T-cell (primary cell): ENCODE measurements around the gene FTMT. TPM values are rescaled to one million over a fixed set of nuclear protein-coding genes. Genes with fewer than 3 reads are reported as not detected.

Experiments
- ATAC-seq, 4 experiments: fragments of 200-7000 bp in 3 of 4; fragments of 150-1000 bp in 1 of 4; cut with Tn5 transposase; replicated peaks in 1 of 4; 1 replicate in 3 of 4; 2 replicates in 1 of 4; pipeline ENCODE4 v1.10.0; 2021; ENCODE audit warnings: moderate library complexity in 3 of 4, mild to moderate bottlenecking in 2 of 4, moderate number of reproducible peaks in 1 of 4
- CTCF ChIA-PET, 2 donors: fragments of 300-600 bp; sonication (Branson Sonifier 250); formaldehyde crosslinking; loops; one replicate each; lab custom pipeline; 2022; ENCODE audit warnings: antibody characterized with exemption in 2 of 2; lab: Charles Lee
- POLR2A ChIA-PET, 2 donors: fragments of 300-600 bp; sonication (Branson Sonifier 250); formaldehyde crosslinking; loops; one replicate each; lab custom pipeline; 2022; ENCODE audit warnings: antibody characterized with exemption in 2 of 2; lab: Charles Lee
- DNase-seq, 35 experiments: peaks; one replicate each; pipeline versions ENCODE4 v3.0.0 to v3.0.0-alpha.2; 2013 to 2023
- H3K27ac ChIP-seq: one replicate; pipeline ENCODE4 v1.5.1; 2013; ENCODE audit warnings: low read length
- H3K27me3 ChIP-seq, 2 experiments: replicated peaks in 1 of 2; 1 replicate in 1 of 2; 2 replicates in 1 of 2; pipeline versions ENCODE4 v1.6.1 to v1.7.0; 2013; ENCODE audit warnings: low read length in 1 of 2, mixed read lengths in 1 of 2; ENCODE audit not compliant: control insufficient read depth in 2 of 2, insufficient read depth in 2 of 2; ENCODE audit errors: extremely low read depth in 1 of 2
- H3K36me3 ChIP-seq, 2 donors: 1 replicate in 1 of 2; 2 replicates in 1 of 2; pipeline versions ENCODE4 v1.6.1 to v1.7.0; 2013; ENCODE audit warnings: low read length in 1 of 2; ENCODE audit not compliant: control insufficient read depth in 2 of 2, insufficient read depth in 1 of 2; ENCODE audit errors: extremely low read depth in 1 of 2
- H3K4me1 ChIP-seq, 2 experiments: 1 replicate in 1 of 2; 2 replicates in 1 of 2; pipeline versions ENCODE4 v1.6.1 to v1.7.0; 2013; ENCODE audit warnings: low read length in 2 of 2, mixed read lengths in 1 of 2; ENCODE audit not compliant: insufficient read depth in 2 of 2, control insufficient read depth in 1 of 2; ENCODE audit errors: extremely low read depth in 1 of 2
- H3K4me3 ChIP-seq, 2 donors: 1 replicate in 1 of 2; 2 replicates in 1 of 2; pipeline versions ENCODE4 v1.5.1 to v1.7.0; 2013; ENCODE audit warnings: mild to moderate bottlenecking in 2 of 2, low read length in 1 of 2, moderate library complexity in 1 of 2; ENCODE audit not compliant: control insufficient read depth in 1 of 2; ENCODE audit errors: extremely low read depth in 1 of 2
- H3K9me3 ChIP-seq: 2 replicates; pipeline ENCODE4 v1.7.0; 2013
- H3K27ac Mint-ChIP-seq, 2 donors: one replicate each; pipeline ENCODE4 v1.8.0; 2020 to 2021; ENCODE audit warnings: mild to moderate bottlenecking in 2 of 2, mixed read lengths in 2 of 2
- H3K27me3 Mint-ChIP-seq, 2 donors: one replicate each; pipeline ENCODE4 v1.8.0; 2021 to 2022; ENCODE audit warnings: mixed read lengths in 2 of 2
- H3K36me3 Mint-ChIP-seq: one replicate; pipeline ENCODE4 v1.8.0; 2021; ENCODE audit warnings: mixed read lengths
- H3K4me1 Mint-ChIP-seq, 3 donors: one replicate each; pipeline ENCODE4 v1.8.0; 2020 to 2022; ENCODE audit warnings: mixed read lengths in 3 of 3, mild to moderate bottlenecking in 1 of 3
- H3K4me3 Mint-ChIP-seq, 3 donors: one replicate each; pipeline ENCODE4 v1.8.0; 2020 to 2022; ENCODE audit warnings: mild to moderate bottlenecking in 3 of 3, mixed read lengths in 3 of 3, moderate library complexity in 3 of 3
- H3K9me3 Mint-ChIP-seq, 3 donors: one replicate each; pipeline ENCODE4 v1.8.0; 2020 to 2022; ENCODE audit warnings: mixed read lengths in 3 of 3
- WGBS: methylation state at CpG from one replicate; pipeline ENCODE4 v1.1.5; 2013; ENCODE audit warnings: missing lambda C conversion rate; ENCODE audit not compliant: insufficient coverage; 5-methylcytosine and 5-hydroxymethylcytosine counted together
- total RNA-seq, 35 experiments: library from RNA in 6 of 35; stranded (reverse) in 6 of 35; fragments of 120-200 nt in 1 of 35; gene quantifications; one replicate each; pipeline versions ENCODE4 v1.2.1 to v1.2.4 and lab custom pipeline; 2013 to 2026

Gene FTMT
- total RNA-seq, 5 donors from 2014 or later (not counting 1 experiment from before 2014, with no cell fraction given), result not detected

- H3K9me3 ChIP-seq, result no peaks in the 10 kb centered on the region
- Mint-ChIP-seq H3K9me3 (no peaks in the 10 kb centered on the region), H3K4me1 (no peaks in the 10 kb centered on the region), H3K36me3 (no peaks in the 10 kb centered on the region), H3K27me3 (no peaks in the 10 kb centered on the region), H3K27ac (no peak overlapping the region), H3K4me3 (no peak overlapping the region)
- H3K4me1 ChIP-seq, result no peaks in the 10 kb centered on the region
- no peaks in the 10 kb centered on the region for H3K36me3 ChIP-seq
- ChIA-PET POLR2A (no interaction called here), CTCF (no interaction called here)
- H3K4me3 ChIP-seq, result no peak overlapping the region
- no peaks in the 10 kb centered on the region for H3K27me3 ChIP-seq
- no peak for DNase-seq
- no peak for ATAC-seq
- H3K27ac ChIP-seq, result no peak overlapping the region
- no CpG with 5 or more reads among the region's 2 CpGs for WGBS
Observed at GRCh38 chr5:121870489-121870888, 18.8 kb downstream of the FTMT start.

DNA sequence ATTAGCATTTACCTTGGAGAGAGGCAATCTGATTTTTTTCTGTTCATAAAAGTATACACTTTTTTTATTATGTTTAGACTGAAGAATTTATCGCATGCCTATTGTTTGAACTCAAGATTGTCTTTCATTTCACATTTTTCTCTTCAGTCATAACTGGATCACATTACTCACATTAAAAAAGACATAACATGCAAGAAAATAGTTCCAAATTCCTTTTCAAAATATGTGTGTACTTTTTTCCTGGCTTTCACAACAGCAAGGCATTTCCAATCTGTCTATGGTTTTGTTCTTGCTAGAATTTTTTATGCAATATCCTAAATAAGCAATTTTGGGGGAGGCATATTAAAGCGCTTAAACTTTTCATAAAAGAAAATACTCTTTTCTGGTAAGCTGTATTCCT, 21.2 kb downstream of the FTMT start:
- Histone ChIP-seq H3K27ac (no peak overlapping the region), H3K36me3 (no peaks in the 10 kb centered on the region), H3K27me3 (no peaks in the 10 kb centered on the region), H3K4me1 (no peaks in the 10 kb centered on the region), H3K4me3 (no peak overlapping the region), H3K9me3 (no peaks in the 10 kb centered on the region)
- Mint-ChIP-seq H3K27ac (no peak overlapping the region), H3K9me3 (no peaks in the 10 kb centered on the region), H3K4me1 (no peaks in the 10 kb centered on the region), H3K36me3 (no peaks in the 10 kb centered on the region), H3K27me3 (no peaks in the 10 kb centered on the region), H3K4me3 (no peak overlapping the region)
- no peak for ATAC-seq
- CTCF ChIA-PET, result interaction anchor here in 1 of 2 donors (0.6 kb wide), 1 partner anchor 88 kb away, joined by 6 read pairs; no protein-coding TSS in a partner anchor
- no peak for DNase-seq
- POLR2A ChIA-PET, result no interaction called here
- WGBS, result no CpG with 5 or more reads among the region's 2 CpGs

DNA sequence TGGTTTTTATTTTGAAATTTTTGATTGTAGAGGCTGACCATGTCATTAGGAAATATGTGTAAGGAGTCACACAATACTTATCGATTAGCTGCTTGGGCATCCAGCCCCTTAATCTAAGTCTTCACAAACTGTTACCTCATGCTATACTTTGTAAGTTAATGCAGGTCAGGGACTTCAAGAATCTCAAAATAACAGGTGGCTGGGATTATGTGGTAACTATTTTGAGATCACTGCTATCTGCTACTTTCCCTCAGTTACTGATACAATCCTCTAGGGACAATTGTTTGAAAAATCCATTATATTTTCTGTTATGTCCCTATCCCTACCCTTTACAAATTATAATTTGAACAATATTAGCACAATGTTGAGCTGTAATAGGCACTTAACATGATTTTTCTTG, 21.7 kb downstream of the FTMT start:
- ATAC-seq (no peak), DNase-seq (no peak)
- H3K27ac ChIP-seq, result no peak overlapping the region
- ChIA-PET POLR2A (no interaction called here), CTCF (no interaction called here)
- Mint-ChIP-seq H3K27me3 (no peaks in the 10 kb centered on the region), H3K27ac (no peak overlapping the region), H3K4me3 (no peak overlapping the region), H3K36me3 (no peaks in the 10 kb centered on the region), H3K9me3 (no peaks in the 10 kb centered on the region), H3K4me1 (no peaks in the 10 kb centered on the region)
- H3K9me3 ChIP-seq, result no peaks in the 10 kb centered on the region
- no peaks in the 10 kb centered on the region for H3K36me3 ChIP-seq
- H3K27me3 ChIP-seq, result no peaks in the 10 kb centered on the region
- H3K4me1 ChIP-seq, result no peaks in the 10 kb centered on the region
- H3K4me3 ChIP-seq, result no peak overlapping the region
- WGBS, result no CpG with 5 or more reads among the region's 1 CpG

DNA sequence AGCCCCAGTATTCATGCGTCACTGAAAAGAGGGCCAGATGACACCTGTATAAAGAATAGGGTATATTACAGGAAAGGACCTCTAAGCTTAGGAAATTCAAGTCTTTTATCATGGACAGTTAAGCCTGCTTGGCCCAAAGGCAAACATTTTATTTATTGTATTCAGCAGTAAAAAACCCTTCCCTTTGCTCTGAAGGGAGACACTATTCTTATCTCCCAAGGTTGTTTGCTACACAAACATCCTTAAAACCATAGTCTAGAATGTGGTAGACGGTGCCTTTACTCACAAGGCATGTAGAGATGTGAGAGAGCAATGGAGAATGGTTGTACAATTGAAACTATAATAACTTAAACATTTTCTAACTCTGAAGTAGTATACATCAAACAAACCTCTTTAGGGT, 33.9 kb downstream of the FTMT start:
- CTCF ChIA-PET, result no interaction called here

DNA sequence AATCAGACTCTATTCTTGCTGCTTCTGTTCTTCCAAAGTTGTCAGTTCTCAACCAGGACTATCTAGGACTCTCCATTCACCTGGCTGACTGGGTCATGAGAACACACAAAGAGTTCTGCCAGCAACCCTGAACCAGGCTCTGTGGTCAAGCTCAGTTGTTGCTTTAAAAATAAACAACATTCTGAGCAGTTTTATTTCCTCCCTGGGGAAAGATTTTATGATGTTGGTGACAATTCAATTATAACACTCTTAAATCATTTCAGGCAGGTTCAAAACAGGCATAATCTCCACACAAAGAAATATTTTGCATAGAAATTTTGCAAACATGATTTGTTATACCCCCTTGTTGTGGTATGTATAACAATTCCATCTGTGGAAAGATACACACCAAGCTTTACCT, 36.0 kb downstream of the FTMT start:
- no peak overlapping the region for H3K27ac Mint-ChIP-seq
- H3K9me3 Mint-ChIP-seq, result no peaks in the 10 kb centered on the region

More for the DNA sequence above, 33.9 kb downstream of the FTMT start:
- H3K27me3 Mint-ChIP-seq, result no peaks in the 10 kb centered on the region
- Histone ChIP-seq H3K4me1 (no peaks in the 10 kb centered on the region), H3K9me3 (no peaks in the 10 kb centered on the region), H3K4me3 (no peak overlapping the region), H3K27me3 (peaks cover 0 to 8% of the 10 kb centered on the region in 2 experiments), H3K27ac (no peak overlapping the region), H3K36me3 (no peaks in the 10 kb centered on the region)
- no peaks in the 10 kb centered on the region for H3K9me3 Mint-ChIP-seq
- no peaks in the 10 kb centered on the region for H3K4me1 Mint-ChIP-seq
- POLR2A ChIA-PET, result no interaction called here
- ATAC-seq, result no peak
- no peak overlapping the region for H3K27ac Mint-ChIP-seq
- H3K36me3 Mint-ChIP-seq, result no peaks in the 10 kb centered on the region
- no peak overlapping the region for H3K4me3 Mint-ChIP-seq
- WGBS, result no CpG with 5 or more reads among the region's 2 CpGs
- no peak for DNase-seq

GRCh38 chr5:121890297-121890858, 38.7 kb downstream of the FTMT start:
- no peaks in the 10 kb centered on the region for H3K36me3 Mint-ChIP-seq
- CTCF ChIA-PET, result no interaction called here
- no peaks in the 10 kb centered on the region for H3K4me1 ChIP-seq
- no peak overlapping the region for H3K27ac Mint-ChIP-seq
- H3K27me3 Mint-ChIP-seq, result no peaks in the 10 kb centered on the region
- H3K4me1 Mint-ChIP-seq, result no peaks in the 10 kb centered on the region
- peaks cover 0 to 3% (median 0%) of the 10 kb centered on the region in 3 donors for H3K9me3 Mint-ChIP-seq
- H3K4me3 Mint-ChIP-seq, result no peak overlapping the region
- no peak for ATAC-seq
- WGBS, result 85% methylated on average over 9 of the region's 11 CpGs
- H3K9me3 ChIP-seq, result no peaks in the 10 kb centered on the region
- H3K36me3 ChIP-seq, result no peaks in the 10 kb centered on the region
- H3K4me3 ChIP-seq, result no peak overlapping the region
- H3K27ac ChIP-seq, result no peak overlapping the region
- H3K27me3 ChIP-seq, result peaks cover 0 to 9% of the 10 kb centered on the region in 2 experiments
- POLR2A ChIA-PET, result no interaction called here
- no peak for DNase-seq

More for the DNA sequence above, 36.0 kb downstream of the FTMT start:
- H3K27ac ChIP-seq, result no peak overlapping the region
- ChIA-PET CTCF (no interaction called here), POLR2A (no interaction called here)
- no peak overlapping the region for H3K4me3 Mint-ChIP-seq
- no peaks in the 10 kb centered on the region for H3K36me3 Mint-ChIP-seq
- no peak overlapping the region for H3K4me3 ChIP-seq
- no peaks in the 10 kb centered on the region for H3K9me3 ChIP-seq
- no peak for ATAC-seq
- no peak for DNase-seq
- H3K4me1 ChIP-seq, result no peaks in the 10 kb centered on the region
- H3K4me1 Mint-ChIP-seq, result no peaks in the 10 kb centered on the region
- no peaks in the 10 kb centered on the region for H3K36me3 ChIP-seq
- no peaks in the 10 kb centered on the region for H3K27me3 Mint-ChIP-seq
- H3K27me3 ChIP-seq, result peaks cover 0 to 9% of the 10 kb centered on the region in 2 experiments

DNA sequence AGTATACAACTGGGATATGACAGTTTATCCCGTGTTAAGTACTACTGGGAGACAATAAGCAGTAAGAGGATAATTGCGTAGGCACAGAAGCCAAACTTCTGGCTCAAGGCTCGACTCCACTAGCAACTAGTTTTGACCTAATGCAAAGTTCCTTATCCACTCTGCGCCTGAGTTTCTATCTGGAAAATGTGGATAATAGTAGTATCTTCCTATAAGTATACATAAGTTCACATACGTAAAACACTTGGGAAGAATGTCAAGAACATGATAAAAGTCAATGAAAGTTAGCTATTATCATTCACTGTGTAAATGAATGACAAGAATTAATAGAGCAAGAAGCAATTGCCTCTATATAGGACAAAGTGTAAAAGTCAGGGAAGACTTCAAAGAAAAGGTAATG, 45.7 kb downstream of the FTMT start:
- Histone ChIP-seq H3K36me3 (no peaks in the 10 kb centered on the region), H3K27me3 (no peaks in the 10 kb centered on the region), H3K9me3 (no peaks in the 10 kb centered on the region), H3K4me3 (no peak overlapping the region), H3K4me1 (no peaks in the 10 kb centered on the region), H3K27ac (no peak overlapping the region)
- Mint-ChIP-seq H3K36me3 (no peaks in the 10 kb centered on the region), H3K4me3 (no peak overlapping the region), H3K9me3 (peaks cover 0 to 3% (median 0%) of the 10 kb centered on the region in 3 donors), H3K4me1 (no peaks in the 10 kb centered on the region), H3K27ac (no peak overlapping the region), H3K27me3 (no peaks in the 10 kb centered on the region)
- WGBS, result 60% methylated on average over 1 of the region's 5 CpGs
- no peak for ATAC-seq
- ChIA-PET CTCF (no interaction called here), POLR2A (no interaction called here)
- DNase-seq, result no peak
